ENCODE data around the gene RNF144A. TPM values are rescaled to one million over a fixed set of nuclear protein-coding genes. Genes with fewer than 3 reads are reported as not detected.

The RNF144A gene
- total RNA-seq, 1 experiment from 2014 or later, result 13.6 TPM

DNA sequence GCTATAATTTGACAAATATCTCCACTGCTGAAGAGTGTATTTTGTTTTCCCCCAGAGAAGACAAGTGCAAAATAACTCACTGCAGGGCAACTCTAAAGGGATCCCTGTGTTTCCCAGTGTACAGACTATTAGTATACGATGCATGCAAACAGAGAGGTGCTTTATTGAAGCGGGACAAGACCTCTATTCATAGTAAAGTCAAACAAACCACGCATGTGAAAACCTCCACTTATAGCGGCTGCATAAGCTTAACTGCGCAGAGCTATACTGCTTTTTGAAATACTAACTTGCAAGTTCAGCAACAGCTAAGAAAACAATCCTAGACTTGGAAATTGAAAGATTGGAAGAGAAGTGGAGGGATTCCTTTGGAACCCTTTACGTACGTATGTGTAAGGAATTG lies 15.6 kb downstream of the RNF144A start:
- no peak for DNase-seq (ENCODE audit: low spot score)
- Mint-ChIP-seq H3K9me3 (peaks cover 18% of the 10 kb centered on the region), H3K27ac (no peak overlapping the region), H3K4me1 (peaks cover 43% of the 10 kb centered on the region), H3K27me3 (ENCODE audit: low read depth) (no peaks in the 10 kb centered on the region; the same call in 1 of the 2 replicates), H3K36me3 (peaks cover 9% of the 10 kb centered on the region), H3K4me3 (no peak overlapping the region)
- POLR2A ChIA-PET, result no interaction called here
- CTCF ChIA-PET, result interaction anchor here (1.0 kb wide), 1 partner anchor 16 kb away, joined by 3 read pairs; no protein-coding TSS in a partner anchor
- no peak for ATAC-seq
- TF ChIP-seq, protein P1, sequence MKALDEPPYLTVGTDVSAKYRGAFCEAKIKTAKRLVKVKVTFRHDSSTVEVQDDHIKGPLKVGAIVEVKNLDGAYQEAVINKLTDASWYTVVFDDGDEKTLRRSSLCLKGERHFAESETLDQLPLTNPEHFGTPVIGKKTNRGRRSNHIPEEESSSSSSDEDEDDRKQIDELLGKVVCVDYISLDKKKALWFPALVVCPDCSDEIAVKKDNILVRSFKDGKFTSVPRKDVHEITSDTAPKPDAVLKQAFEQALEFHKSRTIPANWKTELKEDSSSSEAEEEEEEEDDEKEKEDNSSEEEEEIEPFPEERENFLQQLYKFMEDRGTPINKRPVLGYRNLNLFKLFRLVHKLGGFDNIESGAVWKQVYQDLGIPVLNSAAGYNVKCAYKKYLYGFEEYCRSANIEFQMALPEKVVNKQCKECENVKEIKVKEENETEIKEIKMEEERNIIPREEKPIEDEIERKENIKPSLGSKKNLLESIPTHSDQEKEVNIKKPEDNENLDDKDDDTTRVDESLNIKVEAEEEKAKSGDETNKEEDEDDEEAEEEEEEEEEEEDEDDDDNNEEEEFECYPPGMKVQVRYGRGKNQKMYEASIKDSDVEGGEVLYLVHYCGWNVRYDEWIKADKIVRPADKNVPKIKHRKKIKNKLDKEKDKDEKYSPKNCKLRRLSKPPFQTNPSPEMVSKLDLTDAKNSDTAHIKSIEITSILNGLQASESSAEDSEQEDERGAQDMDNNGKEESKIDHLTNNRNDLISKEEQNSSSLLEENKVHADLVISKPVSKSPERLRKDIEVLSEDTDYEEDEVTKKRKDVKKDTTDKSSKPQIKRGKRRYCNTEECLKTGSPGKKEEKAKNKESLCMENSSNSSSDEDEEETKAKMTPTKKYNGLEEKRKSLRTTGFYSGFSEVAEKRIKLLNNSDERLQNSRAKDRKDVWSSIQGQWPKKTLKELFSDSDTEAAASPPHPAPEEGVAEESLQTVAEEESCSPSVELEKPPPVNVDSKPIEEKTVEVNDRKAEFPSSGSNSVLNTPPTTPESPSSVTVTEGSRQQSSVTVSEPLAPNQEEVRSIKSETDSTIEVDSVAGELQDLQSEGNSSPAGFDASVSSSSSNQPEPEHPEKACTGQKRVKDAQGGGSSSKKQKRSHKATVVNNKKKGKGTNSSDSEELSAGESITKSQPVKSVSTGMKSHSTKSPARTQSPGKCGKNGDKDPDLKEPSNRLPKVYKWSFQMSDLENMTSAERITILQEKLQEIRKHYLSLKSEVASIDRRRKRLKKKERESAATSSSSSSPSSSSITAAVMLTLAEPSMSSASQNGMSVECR (CRISPR knock-in tag; IDR thresholded peaks at IDR 0.05; ENCODE audit: borderline replicate concordance), result no peak
- TF ChIP-seq SMAD3 (CRISPR knock-in tag; IDR thresholded peaks at IDR 0.05; ENCODE audit: borderline replicate concordance), result no peak
- TF ChIP-seq, protein P2, sequence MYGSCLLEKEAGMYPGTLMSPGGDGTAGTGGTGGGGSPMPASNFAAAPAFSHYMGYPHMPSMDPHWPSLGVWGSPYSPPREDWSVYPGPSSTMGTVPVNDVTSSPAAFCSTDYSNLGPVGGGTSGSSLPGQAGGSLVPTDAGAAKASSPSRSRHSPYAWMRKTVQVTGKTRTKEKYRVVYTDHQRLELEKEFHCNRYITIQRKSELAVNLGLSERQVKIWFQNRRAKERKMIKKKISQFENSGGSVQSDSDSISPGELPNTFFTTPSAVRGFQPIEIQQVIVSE (CRISPR knock-in tag; IDR thresholded peaks at IDR 0.05; ENCODE audit: borderline replicate concordance), result no peak
- no peak for TF ChIP-seq FOXJ3 (CRISPR knock-in tag; IDR thresholded peaks at IDR 0.05; ENCODE audit: borderline replicate concordance)
- no peak for TF ChIP-seq SOX15 (CRISPR knock-in tag; IDR thresholded peaks at IDR 0.05)
- TF ChIP-seq OVOL2 (CRISPR knock-in tag; IDR thresholded peaks at IDR 0.05; ENCODE audit: borderline replicate concordance), result no peak
- TF ChIP-seq, protein P3, sequence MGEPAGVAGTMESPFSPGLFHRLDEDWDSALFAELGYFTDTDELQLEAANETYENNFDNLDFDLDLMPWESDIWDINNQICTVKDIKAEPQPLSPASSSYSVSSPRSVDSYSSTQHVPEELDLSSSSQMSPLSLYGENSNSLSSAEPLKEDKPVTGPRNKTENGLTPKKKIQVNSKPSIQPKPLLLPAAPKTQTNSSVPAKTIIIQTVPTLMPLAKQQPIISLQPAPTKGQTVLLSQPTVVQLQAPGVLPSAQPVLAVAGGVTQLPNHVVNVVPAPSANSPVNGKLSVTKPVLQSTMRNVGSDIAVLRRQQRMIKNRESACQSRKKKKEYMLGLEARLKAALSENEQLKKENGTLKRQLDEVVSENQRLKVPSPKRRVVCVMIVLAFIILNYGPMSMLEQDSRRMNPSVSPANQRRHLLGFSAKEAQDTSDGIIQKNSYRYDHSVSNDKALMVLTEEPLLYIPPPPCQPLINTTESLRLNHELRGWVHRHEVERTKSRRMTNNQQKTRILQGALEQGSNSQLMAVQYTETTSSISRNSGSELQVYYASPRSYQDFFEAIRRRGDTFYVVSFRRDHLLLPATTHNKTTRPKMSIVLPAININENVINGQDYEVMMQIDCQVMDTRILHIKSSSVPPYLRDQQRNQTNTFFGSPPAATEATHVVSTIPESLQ (CRISPR knock-in tag; IDR thresholded peaks at IDR 0.05), result no peak
- no peak for TF ChIP-seq HMGA2 (CRISPR knock-in tag; IDR thresholded peaks at IDR 0.05)
- TF ChIP-seq, protein P4, sequence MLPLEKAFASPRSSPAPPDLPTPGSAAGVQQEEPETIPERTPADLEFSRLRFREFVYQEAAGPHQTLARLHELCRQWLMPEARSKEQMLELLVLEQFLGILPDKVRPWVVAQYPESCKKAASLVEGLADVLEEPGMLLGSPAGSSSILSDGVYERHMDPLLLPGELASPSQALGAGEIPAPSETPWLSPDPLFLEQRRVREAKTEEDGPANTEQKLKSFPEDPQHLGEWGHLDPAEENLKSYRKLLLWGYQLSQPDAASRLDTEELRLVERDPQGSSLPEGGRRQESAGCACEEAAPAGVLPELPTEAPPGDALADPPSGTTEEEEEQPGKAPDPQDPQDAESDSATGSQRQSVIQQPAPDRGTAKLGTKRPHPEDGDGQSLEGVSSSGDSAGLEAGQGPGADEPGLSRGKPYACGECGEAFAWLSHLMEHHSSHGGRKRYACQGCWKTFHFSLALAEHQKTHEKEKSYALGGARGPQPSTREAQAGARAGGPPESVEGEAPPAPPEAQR (CRISPR knock-in tag; IDR thresholded peaks at IDR 0.05), result no peak
- TF ChIP-seq, protein P5, sequence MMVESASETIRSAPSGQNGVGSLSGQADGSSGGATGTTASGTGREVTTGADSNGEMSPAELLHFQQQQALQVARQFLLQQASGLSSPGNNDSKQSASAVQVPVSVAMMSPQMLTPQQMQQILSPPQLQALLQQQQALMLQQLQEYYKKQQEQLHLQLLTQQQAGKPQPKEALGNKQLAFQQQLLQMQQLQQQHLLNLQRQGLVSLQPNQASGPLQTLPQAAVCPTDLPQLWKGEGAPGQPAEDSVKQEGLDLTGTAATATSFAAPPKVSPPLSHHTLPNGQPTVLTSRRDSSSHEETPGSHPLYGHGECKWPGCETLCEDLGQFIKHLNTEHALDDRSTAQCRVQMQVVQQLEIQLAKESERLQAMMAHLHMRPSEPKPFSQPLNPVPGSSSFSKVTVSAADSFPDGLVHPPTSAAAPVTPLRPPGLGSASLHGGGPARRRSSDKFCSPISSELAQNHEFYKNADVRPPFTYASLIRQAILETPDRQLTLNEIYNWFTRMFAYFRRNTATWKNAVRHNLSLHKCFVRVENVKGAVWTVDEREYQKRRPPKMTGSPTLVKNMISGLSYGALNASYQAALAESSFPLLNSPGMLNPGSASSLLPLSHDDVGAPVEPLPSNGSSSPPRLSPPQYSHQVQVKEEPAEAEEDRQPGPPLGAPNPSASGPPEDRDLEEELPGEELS (CRISPR knock-in tag; IDR thresholded peaks at IDR 0.05), result no peak
- TF ChIP-seq GABPB1 (CRISPR knock-in tag; IDR thresholded peaks at IDR 0.05), result no peak
- TF ChIP-seq, protein P6, sequence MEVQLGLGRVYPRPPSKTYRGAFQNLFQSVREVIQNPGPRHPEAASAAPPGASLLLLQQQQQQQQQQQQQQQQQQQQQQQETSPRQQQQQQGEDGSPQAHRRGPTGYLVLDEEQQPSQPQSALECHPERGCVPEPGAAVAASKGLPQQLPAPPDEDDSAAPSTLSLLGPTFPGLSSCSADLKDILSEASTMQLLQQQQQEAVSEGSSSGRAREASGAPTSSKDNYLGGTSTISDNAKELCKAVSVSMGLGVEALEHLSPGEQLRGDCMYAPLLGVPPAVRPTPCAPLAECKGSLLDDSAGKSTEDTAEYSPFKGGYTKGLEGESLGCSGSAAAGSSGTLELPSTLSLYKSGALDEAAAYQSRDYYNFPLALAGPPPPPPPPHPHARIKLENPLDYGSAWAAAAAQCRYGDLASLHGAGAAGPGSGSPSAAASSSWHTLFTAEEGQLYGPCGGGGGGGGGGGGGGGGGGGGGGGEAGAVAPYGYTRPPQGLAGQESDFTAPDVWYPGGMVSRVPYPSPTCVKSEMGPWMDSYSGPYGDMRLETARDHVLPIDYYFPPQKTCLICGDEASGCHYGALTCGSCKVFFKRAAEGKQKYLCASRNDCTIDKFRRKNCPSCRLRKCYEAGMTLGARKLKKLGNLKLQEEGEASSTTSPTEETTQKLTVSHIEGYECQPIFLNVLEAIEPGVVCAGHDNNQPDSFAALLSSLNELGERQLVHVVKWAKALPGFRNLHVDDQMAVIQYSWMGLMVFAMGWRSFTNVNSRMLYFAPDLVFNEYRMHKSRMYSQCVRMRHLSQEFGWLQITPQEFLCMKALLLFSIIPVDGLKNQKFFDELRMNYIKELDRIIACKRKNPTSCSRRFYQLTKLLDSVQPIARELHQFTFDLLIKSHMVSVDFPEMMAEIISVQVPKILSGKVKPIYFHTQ (CRISPR knock-in tag; IDR thresholded peaks at IDR 0.05), result no peak
- TF ChIP-seq, protein P7, sequence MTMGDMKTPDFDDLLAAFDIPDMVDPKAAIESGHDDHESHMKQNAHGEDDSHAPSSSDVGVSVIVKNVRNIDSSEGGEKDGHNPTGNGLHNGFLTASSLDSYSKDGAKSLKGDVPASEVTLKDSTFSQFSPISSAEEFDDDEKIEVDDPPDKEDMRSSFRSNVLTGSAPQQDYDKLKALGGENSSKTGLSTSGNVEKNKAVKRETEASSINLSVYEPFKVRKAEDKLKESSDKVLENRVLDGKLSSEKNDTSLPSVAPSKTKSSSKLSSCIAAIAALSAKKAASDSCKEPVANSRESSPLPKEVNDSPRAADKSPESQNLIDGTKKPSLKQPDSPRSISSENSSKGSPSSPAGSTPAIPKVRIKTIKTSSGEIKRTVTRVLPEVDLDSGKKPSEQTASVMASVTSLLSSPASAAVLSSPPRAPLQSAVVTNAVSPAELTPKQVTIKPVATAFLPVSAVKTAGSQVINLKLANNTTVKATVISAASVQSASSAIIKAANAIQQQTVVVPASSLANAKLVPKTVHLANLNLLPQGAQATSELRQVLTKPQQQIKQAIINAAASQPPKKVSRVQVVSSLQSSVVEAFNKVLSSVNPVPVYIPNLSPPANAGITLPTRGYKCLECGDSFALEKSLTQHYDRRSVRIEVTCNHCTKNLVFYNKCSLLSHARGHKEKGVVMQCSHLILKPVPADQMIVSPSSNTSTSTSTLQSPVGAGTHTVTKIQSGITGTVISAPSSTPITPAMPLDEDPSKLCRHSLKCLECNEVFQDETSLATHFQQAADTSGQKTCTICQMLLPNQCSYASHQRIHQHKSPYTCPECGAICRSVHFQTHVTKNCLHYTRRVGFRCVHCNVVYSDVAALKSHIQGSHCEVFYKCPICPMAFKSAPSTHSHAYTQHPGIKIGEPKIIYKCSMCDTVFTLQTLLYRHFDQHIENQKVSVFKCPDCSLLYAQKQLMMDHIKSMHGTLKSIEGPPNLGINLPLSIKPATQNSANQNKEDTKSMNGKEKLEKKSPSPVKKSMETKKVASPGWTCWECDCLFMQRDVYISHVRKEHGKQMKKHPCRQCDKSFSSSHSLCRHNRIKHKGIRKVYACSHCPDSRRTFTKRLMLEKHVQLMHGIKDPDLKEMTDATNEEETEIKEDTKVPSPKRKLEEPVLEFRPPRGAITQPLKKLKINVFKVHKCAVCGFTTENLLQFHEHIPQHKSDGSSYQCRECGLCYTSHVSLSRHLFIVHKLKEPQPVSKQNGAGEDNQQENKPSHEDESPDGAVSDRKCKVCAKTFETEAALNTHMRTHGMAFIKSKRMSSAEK (CRISPR knock-in tag; IDR thresholded peaks at IDR 0.05; ENCODE audit: borderline replicate concordance), result no peak
- TF ChIP-seq, protein P8, sequence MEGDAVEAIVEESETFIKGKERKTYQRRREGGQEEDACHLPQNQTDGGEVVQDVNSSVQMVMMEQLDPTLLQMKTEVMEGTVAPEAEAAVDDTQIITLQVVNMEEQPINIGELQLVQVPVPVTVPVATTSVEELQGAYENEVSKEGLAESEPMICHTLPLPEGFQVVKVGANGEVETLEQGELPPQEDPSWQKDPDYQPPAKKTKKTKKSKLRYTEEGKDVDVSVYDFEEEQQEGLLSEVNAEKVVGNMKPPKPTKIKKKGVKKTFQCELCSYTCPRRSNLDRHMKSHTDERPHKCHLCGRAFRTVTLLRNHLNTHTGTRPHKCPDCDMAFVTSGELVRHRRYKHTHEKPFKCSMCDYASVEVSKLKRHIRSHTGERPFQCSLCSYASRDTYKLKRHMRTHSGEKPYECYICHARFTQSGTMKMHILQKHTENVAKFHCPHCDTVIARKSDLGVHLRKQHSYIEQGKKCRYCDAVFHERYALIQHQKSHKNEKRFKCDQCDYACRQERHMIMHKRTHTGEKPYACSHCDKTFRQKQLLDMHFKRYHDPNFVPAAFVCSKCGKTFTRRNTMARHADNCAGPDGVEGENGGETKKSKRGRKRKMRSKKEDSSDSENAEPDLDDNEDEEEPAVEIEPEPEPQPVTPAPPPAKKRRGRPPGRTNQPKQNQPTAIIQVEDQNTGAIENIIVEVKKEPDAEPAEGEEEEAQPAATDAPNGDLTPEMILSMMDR (IDR thresholded peaks at IDR 0.05), result no peak
- TF ChIP-seq CBFB (CRISPR knock-in tag; IDR thresholded peaks at IDR 0.05; ENCODE audit: low read depth), result no peak
- no peak for TF ChIP-seq ZNF317 (CRISPR knock-in tag; IDR thresholded peaks at IDR 0.05; ENCODE audit: borderline replicate concordance, low read depth)
